Esophagus squamous epithelium (tissue), 5 donors: ENCODE measurements around the gene FGFRL1. TPM values are rescaled to one million over a fixed set of nuclear protein-coding genes. Genes with fewer than 3 reads are reported as not detected.

ENCODE experiments used
- DNase-seq: peaks from one replicate; lab custom pipeline; 2025; lab: John Stamatoyannopoulos, UW
- H3K27ac ChIP-seq, 4 donors: fragments of 200-600 bp; sonication (generic); one replicate each; pipeline ENCODE4 v1.5.1; 2016 to 2019; ENCODE audit warnings: mild to moderate bottlenecking in 1 of 4
- H3K27me3 ChIP-seq, 4 donors: fragments of 200-600 bp; sonication (generic); 1 replicate in 3 of 4; 2 replicates in 1 of 4; pipeline versions ENCODE4 v1.5.1 to v1.6.0; 2017 to 2021; ENCODE audit warnings: antibody characterized with exemption in 1 of 4
- H3K36me3 ChIP-seq, 3 donors: fragments of 200-600 bp; sonication (generic); one replicate each; pipeline ENCODE4 v1.5.1; 2016 to 2019
- H3K4me1 ChIP-seq, 3 donors: fragments of 200-600 bp; sonication (generic); one replicate each; pipeline ENCODE4 v1.5.1; 2017 to 2019
- H3K4me3 ChIP-seq, 4 donors: fragments of 200-600 bp; sonication (generic); 1 replicate in 3 of 4; 2 replicates in 1 of 4; pipeline ENCODE4 v1.5.1; 2016 to 2019; ENCODE audit warnings: mild to moderate bottlenecking in 2 of 4, moderate library complexity in 1 of 4
- H3K9me3 ChIP-seq, 3 donors: fragments of 200-600 bp; sonication (generic); one replicate each; pipeline ENCODE4 v1.5.1; 2016 to 2019
- POLR2A ChIP-seq, 4 donors: fragments of 450-650 bp; IDR thresholded peaks; one replicate each; pipeline ENCODE4 v1.6.1; 2017; ENCODE audit warnings: antibody characterized with exemption in 4 of 4, mild to moderate bottlenecking in 4 of 4, moderate library complexity in 3 of 4
- WGBS, 2 donors: methylation state at CpG; one replicate each; pipeline ENCODE4 v1.1.5; 2018; 5-methylcytosine and 5-hydroxymethylcytosine counted together
- intact Hi-C: fragments of 100-400 bp; cut with DNase I; formaldehyde crosslinking; loops from one replicate; pipeline ENCODE4 v1.15.0; 2022
- total RNA-seq, 4 donors: library from RNA; depleted of rRNA; stranded (reverse); fragments of >200 nt; gene quantifications; one replicate each; pipeline ENCODE4 v1.1.0, GENCODE V29; 2016
- TF ChIP-seq, protein P1 (sequence below), 6 experiments: fragments of 450-650 bp in 4 of 6; fragments of 200-600 bp in 2 of 6; sonication (generic) in 2 of 6; IDR thresholded peaks; one replicate each; pipeline ENCODE4 v1.5.1; 2016 to 2019; ENCODE audit warnings: antibody characterized with exemption in 6 of 6, mild to moderate bottlenecking in 4 of 6, moderate library complexity in 4 of 6
- donor health status: DM: yes; HTN: yes; CAD: no.

Gene FGFRL1
- total RNA-seq, 4 donors from 2014 or later: 2.8 to 10.1 (median 4.7) TPM

DNA sequence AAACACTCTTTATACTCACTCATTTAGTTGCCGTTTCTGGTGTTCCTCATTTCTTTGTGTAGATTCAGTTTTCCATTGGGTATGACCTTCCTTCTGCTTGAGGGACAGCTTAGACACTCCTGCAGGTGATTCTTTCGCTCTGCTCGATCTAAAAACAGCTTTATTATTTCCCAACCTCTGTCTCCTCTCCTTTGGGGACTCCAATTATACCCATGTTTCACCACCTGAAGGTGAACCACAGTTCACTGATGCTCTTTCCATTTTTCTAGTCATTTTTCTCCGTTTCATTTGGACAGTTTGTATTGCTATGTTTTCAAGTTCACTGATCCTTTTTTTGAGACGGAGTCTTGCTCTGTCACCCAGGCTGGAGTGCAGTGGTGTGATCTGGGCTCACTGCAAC lies 4.6 kb upstream of the FGFRL1 start:
- Histone ChIP-seq H3K4me1 (peaks cover 23 to 42% (median 32%) of the 10 kb centered on the region in 3 donors), H3K27me3 (peaks cover 18 to 74% (median 24%) of the 10 kb centered on the region in 4 donors), H3K27ac (no peak overlapping the region), H3K4me3 (no peak overlapping the region), H3K9me3 (peaks cover 0 to 3% (median 0%) of the 10 kb centered on the region in 3 donors), H3K36me3 (no peaks in the 10 kb centered on the region)
- intact Hi-C loops: no loop called here
- TF ChIP-seq POLR2A (IDR thresholded peaks at IDR 0.05): no peak
- WGBS, 2 donors: 78 to 86% methylated on average over 5 of the region's 5 CpGs
- DNase-seq: no peak

- H3K27ac ChIP-seq: peak overlapping the region; percentile 36 to 61 (median 50)
- H3K36me3 ChIP-seq: no peaks in the 10 kb centered on the region
- no peak for TF ChIP-seq POLR2A (IDR thresholded peaks at IDR 0.05)
- TF ChIP-seq, protein P1, sequence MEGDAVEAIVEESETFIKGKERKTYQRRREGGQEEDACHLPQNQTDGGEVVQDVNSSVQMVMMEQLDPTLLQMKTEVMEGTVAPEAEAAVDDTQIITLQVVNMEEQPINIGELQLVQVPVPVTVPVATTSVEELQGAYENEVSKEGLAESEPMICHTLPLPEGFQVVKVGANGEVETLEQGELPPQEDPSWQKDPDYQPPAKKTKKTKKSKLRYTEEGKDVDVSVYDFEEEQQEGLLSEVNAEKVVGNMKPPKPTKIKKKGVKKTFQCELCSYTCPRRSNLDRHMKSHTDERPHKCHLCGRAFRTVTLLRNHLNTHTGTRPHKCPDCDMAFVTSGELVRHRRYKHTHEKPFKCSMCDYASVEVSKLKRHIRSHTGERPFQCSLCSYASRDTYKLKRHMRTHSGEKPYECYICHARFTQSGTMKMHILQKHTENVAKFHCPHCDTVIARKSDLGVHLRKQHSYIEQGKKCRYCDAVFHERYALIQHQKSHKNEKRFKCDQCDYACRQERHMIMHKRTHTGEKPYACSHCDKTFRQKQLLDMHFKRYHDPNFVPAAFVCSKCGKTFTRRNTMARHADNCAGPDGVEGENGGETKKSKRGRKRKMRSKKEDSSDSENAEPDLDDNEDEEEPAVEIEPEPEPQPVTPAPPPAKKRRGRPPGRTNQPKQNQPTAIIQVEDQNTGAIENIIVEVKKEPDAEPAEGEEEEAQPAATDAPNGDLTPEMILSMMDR (IDR thresholded peaks at IDR 0.05): peak in 1 of 6 experiments; percentile 16
- peaks cover under 1 to 52% (median 9%) of the 10 kb centered on the region in 4 donors for H3K27me3 ChIP-seq
- no peak for DNase-seq
- intact Hi-C loops: no loop called here
- peak overlapping the region; percentile 46 to 84 (median 64) for H3K4me3 ChIP-seq
- H3K4me1 ChIP-seq: peaks cover 22 to 42% (median 29%) of the 10 kb centered on the region in 3 donors
- WGBS, 2 donors: 3 to 5% methylated on average over 12 to 15 of the region's 36 CpGs
- H3K9me3 ChIP-seq: peaks cover 0 to 3% (median 0%) of the 10 kb centered on the region in 3 donors
These were observed 2.4 kb upstream of the FGFRL1 start for GRCh38 chr4:1008840-1009541.

DNA sequence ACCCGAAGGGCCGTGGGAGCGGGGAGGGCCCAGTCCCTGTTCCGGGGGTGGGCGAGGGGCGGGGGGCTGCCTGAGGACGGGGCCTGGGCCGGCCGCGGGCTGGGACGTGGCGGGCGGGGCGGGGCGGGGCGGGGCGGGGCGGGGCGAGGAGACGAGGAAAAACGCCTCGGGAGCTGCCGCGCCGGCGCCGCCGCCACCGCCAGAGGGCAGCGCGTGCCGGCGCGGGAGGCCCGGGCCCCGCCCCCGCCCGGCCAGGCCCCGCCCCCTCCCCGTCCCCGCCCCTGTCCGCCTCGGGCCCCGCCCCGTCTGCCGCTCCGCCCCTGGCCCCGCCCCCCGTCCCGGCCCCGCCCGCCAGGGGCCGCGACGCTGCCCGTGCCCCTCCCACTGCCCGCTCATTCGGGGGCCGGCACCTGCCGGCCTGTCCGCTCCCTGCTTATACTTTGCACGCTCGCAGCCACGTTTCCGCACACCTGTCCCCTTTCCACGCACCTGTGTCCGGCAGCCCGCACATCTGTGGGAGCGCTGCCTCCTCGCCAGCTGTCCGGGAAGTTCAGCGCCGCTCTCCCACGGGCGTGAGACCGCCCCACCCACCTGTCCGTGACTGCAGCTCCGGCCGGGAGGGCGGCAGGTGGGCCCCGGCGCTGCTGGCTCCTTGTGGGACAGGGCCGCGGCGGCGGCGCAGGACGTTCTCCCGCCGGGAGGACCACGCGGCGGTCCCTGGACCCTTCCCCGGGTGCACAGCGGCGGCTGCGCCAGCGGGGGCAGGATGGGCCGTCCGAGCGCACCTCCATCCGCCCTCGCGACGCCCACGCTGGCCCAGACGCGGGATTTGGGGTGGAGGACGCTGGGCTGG lies 1.7 kb upstream of the FGFRL1 start:
- intact Hi-C loops: no loop called here
- H3K27me3 ChIP-seq: peaks cover 0 to 44% (median 7%) of the 10 kb centered on the region in 4 donors
- no peaks in the 10 kb centered on the region for H3K36me3 ChIP-seq
- no CpG with 5 or more reads among the region's 109 CpGs for WGBS, 2 donors
- TF ChIP-seq, protein P1 (IDR thresholded peaks at IDR 0.05): peak in 2 of 6 experiments; percentile 19 to 33
- TF ChIP-seq POLR2A (IDR thresholded peaks at IDR 0.05): peak in 1 of 4 donors; percentile 58
- peak; percentile 28 for DNase-seq
- H3K4me3 ChIP-seq: peak overlapping the region; percentile 52 to 84 (median 64)
- H3K27ac ChIP-seq: peak overlapping the region; percentile 77 to 92 (median 90)
- H3K4me1 ChIP-seq: peaks cover 22 to 42% (median 29%) of the 10 kb centered on the region in 3 donors
- H3K9me3 ChIP-seq: peaks cover 0 to 3% (median 0%) of the 10 kb centered on the region in 3 donors

DNA sequence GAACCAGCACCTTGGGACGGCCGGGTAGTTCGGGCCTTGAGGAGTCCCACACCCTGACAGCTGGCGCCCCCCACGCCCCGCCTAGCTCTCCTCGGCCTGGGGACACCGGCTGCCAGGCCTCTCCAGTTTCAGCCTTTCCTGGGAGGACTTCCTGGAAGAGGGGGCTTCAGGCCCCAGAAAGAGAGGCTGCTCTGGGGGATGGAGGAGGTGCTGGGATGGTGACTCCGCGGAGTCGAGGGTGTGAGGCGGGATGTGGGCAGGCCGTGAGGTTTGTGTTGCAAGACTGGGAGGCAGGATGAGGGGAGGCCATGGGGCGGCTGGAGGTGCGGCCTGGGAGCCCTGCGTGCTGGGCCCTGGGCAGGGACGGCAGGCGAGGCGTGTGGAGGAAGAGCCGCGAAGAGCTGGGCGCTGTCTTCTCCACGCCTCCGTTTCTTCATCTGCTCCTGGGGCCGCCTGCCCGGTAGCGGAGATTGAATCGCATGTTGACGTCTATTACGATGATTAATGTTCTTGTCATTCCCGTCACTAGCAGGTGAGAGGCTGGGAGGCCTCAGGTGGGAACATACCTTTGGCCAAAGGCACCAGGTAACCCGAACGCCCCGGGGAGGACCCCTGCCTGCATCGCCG lies 918 bp upstream of the FGFRL1 start:
- 0 to 1% methylated on average over 5 to 13 of the region's 36 CpGs for WGBS, 2 donors

More for the DNA sequence above, 918 bp upstream of the FGFRL1 start:
- H3K27ac ChIP-seq: peak overlapping the region; percentile 77 to 92 (median 90)
- DNase-seq: peak; percentile 24
- H3K9me3 ChIP-seq: peaks cover 0 to 3% (median 0%) of the 10 kb centered on the region in 3 donors
- no peaks in the 10 kb centered on the region for H3K36me3 ChIP-seq
- peaks cover 22 to 42% (median 29%) of the 10 kb centered on the region in 3 donors for H3K4me1 ChIP-seq
- TF ChIP-seq, protein P1 (IDR thresholded peaks at IDR 0.05): no peak
- TF ChIP-seq POLR2A (IDR thresholded peaks at IDR 0.05): peak in 1 of 4 donors; percentile 26
- intact Hi-C loops: no loop called here
- H3K4me3 ChIP-seq: peak overlapping the region; percentile 52 to 84 (median 61)
- peaks cover 0 to 37% (median 7%) of the 10 kb centered on the region in 4 donors for H3K27me3 ChIP-seq
